Measurements from ENCODE around the gene PIF1.
A peak's percentile ranks its signal among the peaks of the same experiment; 100 is the strongest.
"Not testable (repeated sequence)": the region's sequence is repeated elsewhere in the genome, so short reads cannot be mapped to it uniquely, and the experiment has no call there.

PIF1 gene

GRCh38 chr15:64847016-64847415, 21.6 kb upstream of the PIF1 start:
- DNase-seq: no peak

GRCh38 chr15:64845831-64846595, 20.6 kb upstream of the PIF1 start:
- no peak for DNase-seq

- no peak for DNase-seq
Measured at GRCh38 chr15:64845183-64845611, 19.8 kb upstream of the PIF1 start.

GRCh38 chr15:64844576-64845145, 19.2 kb upstream of the PIF1 start:
- no peak for DNase-seq

- no peak for DNase-seq
Measured at GRCh38 chr15:64843991-64844390, 18.5 kb upstream of the PIF1 start.

- no peak for DNase-seq
Measured at GRCh38 chr15:64842986-64843561, 17.6 kb upstream of the PIF1 start.

- peak; percentile 50 for DNase-seq
Measured at GRCh38 chr15:64842096-64842939, 16.9 kb upstream of the PIF1 start.

- peak; percentile 92 for DNase-seq
Measured at GRCh38 chr15:64841344-64842095, 16.1 kb upstream of the PIF1 start, which contains the start of gene PLEKHO2. PLEKHO2 (plus strand) TSS chr15:64841915; CDS start chr15:64842017, 102 bp downstream.

- no peak for DNase-seq
Measured at GRCh38 chr15:64841060-64841343, 15.6 kb upstream of the PIF1 start.

GRCh38 chr15:64837502-64837901, 12.1 kb upstream of the PIF1 start:
- DNase-seq: no peak

- peak; percentile 53 for DNase-seq
Measured at GRCh38 chr15:64836023-64836536, 10.6 kb upstream of the PIF1 start.

GRCh38 chr15:64833690-64834089, 8.2 kb upstream of the PIF1 start:
- DNase-seq: peak; percentile 44

GRCh38 chr15:64828985-64829384, 3.5 kb upstream of the PIF1 start:
- no peak for DNase-seq

- peak; percentile 62 for DNase-seq
Measured at GRCh38 chr15:64824929-64825430, 467 bp downstream of the PIF1 start.

GRCh38 chr15:64816452-64816851, 9.0 kb downstream of the PIF1 start:
- DNase-seq: no peak

GRCh38 chr15:64814965-64815364, 10.5 kb downstream of the PIF1 start:
- not testable (repeated sequence) for DNase-seq

GRCh38 chr15:64814283-64814682, 11.2 kb downstream of the PIF1 start:
- not testable (repeated sequence) for DNase-seq

- peak; percentile 25 for DNase-seq
Measured at GRCh38 chr15:64813075-64813474, 12.4 kb downstream of the PIF1 start.

GRCh38 chr15:64810497-64811326, 14.7 kb downstream of the PIF1 start:
- no peak for DNase-seq

GRCh38 chr15:64809649-64810496, 15.6 kb downstream of the PIF1 start:
- peak; percentile 77 for DNase-seq

All from DMS53 (cell line).